Common myeloid progenitor, CD34-positive (primary cell): ENCODE data around the gene NPC1L1.

Experiments used
- CTCF ChIA-PET: fragments of 350-600 bp; sonication (Branson Sonifier 250); formaldehyde crosslinking; loops from one replicate; lab custom pipeline; 2021; ENCODE audit warnings: antibody characterized with exemption; lab: Charles Lee
- POLR2A ChIA-PET: fragments of 350-600 bp; sonication (Branson Sonifier 250); formaldehyde crosslinking; loops from one replicate; lab custom pipeline; 2021; ENCODE audit warnings: antibody characterized with exemption; lab: Charles Lee
- DNase-seq, 3 donors: peaks; one replicate each; pipeline versions ENCODE4 v3.0.0 to v3.0.0-alpha.2; 2013
- H3K27ac ChIP-seq, 2 experiments: 1 replicate in 1 of 2; 2 replicates in 1 of 2; pipeline ENCODE4 v1.7.0; 2013; ENCODE audit warnings: inconsistent platforms in 2 of 2, low read length in 2 of 2, mild to moderate bottlenecking in 2 of 2, low read depth in 1 of 2, moderate library complexity in 1 of 2; ENCODE audit not compliant: severe bottlenecking in 2 of 2, insufficient read depth in 1 of 2, poor library complexity in 1 of 2
- H3K27me3 ChIP-seq, 5 experiments: replicated peaks in 2 of 5; 1 replicate in 3 of 5; 2 replicates in 2 of 5; pipeline versions ENCODE4 v1.6.1 to v1.7.0; 2013; ENCODE audit warnings: low read length in 4 of 5, mild to moderate bottlenecking in 2 of 5, moderate library complexity in 2 of 5, inconsistent platforms in 1 of 5; ENCODE audit not compliant: insufficient read depth in 5 of 5, control insufficient read depth in 4 of 5
- H3K36me3 ChIP-seq, 4 experiments: 1 replicate in 2 of 4; 2 replicates in 2 of 4; pipeline versions ENCODE4 v1.6.1 to v1.7.0; 2013; ENCODE audit warnings: low read length in 3 of 4, control low read depth in 1 of 4, mild to moderate bottlenecking in 1 of 4; ENCODE audit not compliant: control insufficient read depth in 4 of 4, insufficient read depth in 4 of 4
- H3K4me1 ChIP-seq, 4 experiments: 1 replicate in 3 of 4; 2 replicates in 1 of 4; pipeline versions ENCODE4 v1.6.1 to v1.7.1; 2013; ENCODE audit warnings: low read length in 3 of 4, mild to moderate bottlenecking in 3 of 4, control low read depth in 1 of 4, inconsistent platforms in 1 of 4, moderate library complexity in 1 of 4; ENCODE audit not compliant: control insufficient read depth in 4 of 4, insufficient read depth in 4 of 4; ENCODE audit errors: control extremely low read depth in 1 of 4
- H3K4me3 ChIP-seq, 7 experiments: 1 replicate in 4 of 7; 2 replicates in 3 of 7; pipeline versions ENCODE4 v1.5.1 to v1.7.0; 2013; ENCODE audit warnings: mild to moderate bottlenecking in 7 of 7, low read length in 6 of 7, moderate library complexity in 6 of 7, inconsistent platforms in 2 of 7, low read depth in 2 of 7, control low read depth in 1 of 7; ENCODE audit not compliant: insufficient read depth in 4 of 7, control insufficient read depth in 1 of 7; ENCODE audit errors: extremely low read depth in 1 of 7
- H3K9me3 ChIP-seq, 5 experiments: 1 replicate in 4 of 5; 2 replicates in 1 of 5; pipeline versions ENCODE4 v1.6.1 to v1.7.1; 2013; ENCODE audit warnings: low read length in 4 of 5, mild to moderate bottlenecking in 2 of 5, inconsistent platforms in 1 of 5, low read depth in 1 of 5, moderate library complexity in 1 of 5; ENCODE audit not compliant: control insufficient read depth in 4 of 5, insufficient read depth in 2 of 5; ENCODE audit errors: control extremely low read depth in 1 of 5
- WGBS: methylation state at CpG from one replicate; pipeline ENCODE4 v1.1.5; 2013; ENCODE audit not compliant: insufficient coverage; 5-methylcytosine and 5-hydroxymethylcytosine counted together

Gene NPC1L1

DNA sequence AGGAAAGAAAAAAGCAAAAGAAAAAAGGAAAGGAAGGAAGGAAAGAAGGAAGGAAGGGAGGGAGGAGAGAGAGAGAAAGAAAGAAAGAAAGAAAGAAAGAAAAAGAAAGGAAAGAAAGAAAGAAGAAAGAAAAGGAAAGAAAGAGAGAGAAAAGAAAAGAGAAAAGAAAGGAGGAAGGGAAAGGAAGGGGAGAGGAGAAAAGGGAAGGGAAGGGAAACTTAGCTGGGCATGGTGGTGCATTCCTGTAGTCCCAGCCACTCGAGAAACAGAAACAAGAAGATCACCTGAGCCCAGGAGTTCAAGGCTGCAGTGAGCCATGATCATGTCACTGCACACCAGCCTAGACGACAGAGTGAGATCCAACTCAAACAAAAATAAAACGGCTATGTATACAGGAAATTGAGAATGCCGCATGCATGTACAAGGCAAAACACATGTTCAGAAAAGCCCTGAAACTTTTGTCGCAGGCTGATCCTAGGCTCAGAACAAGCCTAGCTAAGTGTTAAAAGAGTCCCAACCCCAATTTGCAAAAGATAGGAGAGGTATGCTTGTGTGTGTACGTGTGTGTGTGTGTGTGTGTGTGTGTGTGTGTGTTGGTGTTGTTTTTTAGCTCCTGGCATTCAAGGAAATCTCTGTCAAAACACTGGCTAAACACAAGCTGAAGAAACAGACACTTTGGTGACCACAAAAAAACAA is 6.6 kb upstream of the NPC1L1 start:
- no peak overlapping the region for H3K27ac ChIP-seq
- POLR2A ChIA-PET: no interaction called here
- peaks cover 0 to 3% (median 0%) of the 10 kb centered on the region in 5 experiments for H3K27me3 ChIP-seq
- H3K4me3 ChIP-seq: no peak overlapping the region
- H3K36me3 ChIP-seq: no peaks in the 10 kb centered on the region
- no peaks in the 10 kb centered on the region for H3K9me3 ChIP-seq
- H3K4me1 ChIP-seq: no peaks in the 10 kb centered on the region
- WGBS: 77% methylated on average over 6 of the region's 6 CpGs
- DNase-seq: no peak
- CTCF ChIA-PET: interaction anchor here (0.5 to 1.5 kb wide), 2 partner anchors 11 to 70 kb away, joined by 3 to 5 read pairs; no protein-coding TSS in a partner anchor

DNA sequence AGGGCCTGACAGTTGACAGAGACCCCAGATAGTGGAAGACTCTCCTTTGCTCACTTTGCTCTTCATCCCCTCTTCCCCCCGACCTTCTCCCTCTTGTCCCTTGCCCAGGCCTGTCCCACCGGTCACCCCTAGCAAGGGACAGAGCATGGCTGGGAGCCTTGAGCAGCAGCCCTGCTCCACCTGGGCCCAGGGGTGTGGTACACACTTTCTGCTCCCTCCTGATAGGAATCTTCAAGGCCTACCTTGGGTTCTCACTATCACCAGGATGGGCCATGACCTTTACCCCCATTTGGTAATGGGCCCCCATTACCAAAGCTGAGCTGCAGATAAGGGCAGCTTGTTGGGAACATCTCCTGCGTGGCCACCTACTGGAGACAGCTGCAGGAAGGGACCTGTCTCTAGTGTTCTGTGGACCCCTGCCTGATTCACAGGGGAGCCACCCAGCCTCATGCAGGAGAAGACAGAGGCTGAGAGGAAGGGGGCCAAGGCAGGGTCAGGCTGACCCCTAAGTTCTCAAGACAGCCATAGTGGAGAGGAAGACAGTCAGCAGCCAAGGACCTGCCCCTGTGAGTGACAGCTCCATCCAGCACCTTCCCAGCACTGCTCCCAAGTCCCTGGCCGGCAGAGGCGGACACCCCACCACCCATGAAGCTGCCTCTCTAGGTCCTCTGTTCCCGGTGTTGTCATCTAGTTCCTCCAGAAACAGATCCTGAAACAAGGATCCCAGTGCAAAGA is 913 bp upstream of the NPC1L1 start:
- 100% methylated on average over 6 of the region's 6 CpGs for WGBS
- POLR2A ChIA-PET: interaction anchor here (0.6 kb wide), 1 partner anchor 8 kb away, joined by 3 read pairs; no protein-coding TSS in a partner anchor
- CTCF ChIA-PET: interaction anchor here (1.0 kb wide), 1 partner anchor 23 kb away, joined by 3 read pairs; no protein-coding TSS in a partner anchor

DNA sequence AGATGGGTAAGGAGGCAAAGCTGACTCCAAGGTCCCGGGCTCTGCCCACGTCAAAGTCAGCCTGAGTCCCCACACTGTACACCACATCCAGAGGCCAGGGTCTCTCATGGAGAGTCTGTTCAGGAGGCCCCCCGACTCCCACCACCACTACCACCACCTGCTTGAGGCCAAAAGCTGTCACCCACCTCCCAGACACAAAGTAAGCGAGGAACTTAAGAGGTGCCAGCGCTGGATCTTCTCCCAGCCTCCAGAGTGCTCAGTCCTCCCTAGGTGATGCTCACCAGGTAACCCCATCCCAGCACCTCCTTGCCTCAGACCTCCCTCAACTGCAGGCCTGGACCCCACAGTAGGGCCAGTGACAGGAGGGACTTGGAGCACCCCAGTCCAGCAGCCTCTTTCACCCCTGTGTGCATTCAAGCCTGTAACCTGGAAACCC is 520 bp downstream of the NPC1L1 start:
- H3K9me3 ChIP-seq: no peaks in the 10 kb centered on the region
- no peaks in the 10 kb centered on the region for H3K27me3 ChIP-seq
- DNase-seq: no peak
- POLR2A ChIA-PET: interaction anchor here (1.0 kb wide), 1 partner anchor 27 kb away, joined by 3 read pairs; no protein-coding TSS in a partner anchor
- H3K36me3 ChIP-seq: no peaks in the 10 kb centered on the region
- no peak overlapping the region for H3K4me3 ChIP-seq
- WGBS: 92% methylated on average over 4 of the region's 5 CpGs
- H3K27ac ChIP-seq: no peak overlapping the region
- CTCF ChIA-PET: interaction anchor here (0.8 kb wide), 1 partner anchor 192 kb away, joined by 3 read pairs; no protein-coding TSS in a partner anchor
- no peaks in the 10 kb centered on the region for H3K4me1 ChIP-seq

More for the DNA sequence above, 913 bp upstream of the NPC1L1 start:
- no peak for DNase-seq
- H3K27ac ChIP-seq: no peak overlapping the region
- H3K4me1 ChIP-seq: no peaks in the 10 kb centered on the region
- H3K4me3 ChIP-seq: no peak overlapping the region
- H3K27me3 ChIP-seq: peaks cover 0 to 3% (median 0%) of the 10 kb centered on the region in 5 experiments
- H3K9me3 ChIP-seq: no peaks in the 10 kb centered on the region
- H3K36me3 ChIP-seq: no peaks in the 10 kb centered on the region

DNA sequence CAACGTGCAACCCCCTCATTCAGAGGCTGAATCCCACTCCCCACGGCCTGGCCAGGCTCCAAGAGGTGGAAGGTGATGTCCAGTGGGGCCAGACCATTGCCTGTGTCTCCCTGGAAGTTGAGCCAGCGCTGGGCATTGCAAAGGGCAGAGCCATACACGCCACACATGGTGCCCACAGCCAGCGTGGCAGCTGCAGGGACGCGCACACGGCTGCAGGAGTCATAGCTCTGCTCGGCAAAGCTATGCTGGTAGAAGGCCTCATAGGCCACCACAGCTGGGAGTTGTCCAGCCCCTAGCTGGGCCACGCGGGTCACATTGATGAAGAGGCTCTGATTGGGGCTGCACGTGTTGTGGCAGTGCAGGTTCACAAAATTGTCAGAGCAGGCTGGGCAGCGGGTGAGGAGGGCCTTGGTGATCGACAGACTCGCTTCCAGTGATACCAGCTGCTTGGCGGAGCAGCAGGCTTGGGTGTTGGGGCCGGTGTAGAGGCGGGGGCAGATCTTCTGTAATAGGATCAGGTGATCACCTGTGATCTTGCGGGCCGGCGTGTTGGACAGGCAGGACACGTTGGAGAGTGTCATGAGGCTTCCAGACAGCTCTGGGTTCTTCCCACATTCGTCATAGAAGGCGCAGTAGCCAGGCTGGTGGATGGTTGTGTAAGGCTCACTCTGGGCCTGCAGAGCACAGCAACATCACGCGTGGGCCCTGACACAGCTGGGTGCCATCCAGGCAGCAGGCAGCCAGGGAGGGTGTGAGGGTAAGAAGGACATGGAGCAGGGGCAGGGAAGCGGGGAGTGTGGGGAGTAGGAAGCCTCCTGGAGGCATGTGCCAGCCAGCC is 1.2 kb downstream of the NPC1L1 start:
- WGBS: 97% methylated on average over 25 of the region's 27 CpGs
- CTCF ChIA-PET: interaction anchor here (0.8 kb wide), 2 partner anchors 16 to 192 kb away, joined by 3 read pairs; no protein-coding TSS in a partner anchor
- no peaks in the 10 kb centered on the region for H3K9me3 ChIP-seq

DNA sequence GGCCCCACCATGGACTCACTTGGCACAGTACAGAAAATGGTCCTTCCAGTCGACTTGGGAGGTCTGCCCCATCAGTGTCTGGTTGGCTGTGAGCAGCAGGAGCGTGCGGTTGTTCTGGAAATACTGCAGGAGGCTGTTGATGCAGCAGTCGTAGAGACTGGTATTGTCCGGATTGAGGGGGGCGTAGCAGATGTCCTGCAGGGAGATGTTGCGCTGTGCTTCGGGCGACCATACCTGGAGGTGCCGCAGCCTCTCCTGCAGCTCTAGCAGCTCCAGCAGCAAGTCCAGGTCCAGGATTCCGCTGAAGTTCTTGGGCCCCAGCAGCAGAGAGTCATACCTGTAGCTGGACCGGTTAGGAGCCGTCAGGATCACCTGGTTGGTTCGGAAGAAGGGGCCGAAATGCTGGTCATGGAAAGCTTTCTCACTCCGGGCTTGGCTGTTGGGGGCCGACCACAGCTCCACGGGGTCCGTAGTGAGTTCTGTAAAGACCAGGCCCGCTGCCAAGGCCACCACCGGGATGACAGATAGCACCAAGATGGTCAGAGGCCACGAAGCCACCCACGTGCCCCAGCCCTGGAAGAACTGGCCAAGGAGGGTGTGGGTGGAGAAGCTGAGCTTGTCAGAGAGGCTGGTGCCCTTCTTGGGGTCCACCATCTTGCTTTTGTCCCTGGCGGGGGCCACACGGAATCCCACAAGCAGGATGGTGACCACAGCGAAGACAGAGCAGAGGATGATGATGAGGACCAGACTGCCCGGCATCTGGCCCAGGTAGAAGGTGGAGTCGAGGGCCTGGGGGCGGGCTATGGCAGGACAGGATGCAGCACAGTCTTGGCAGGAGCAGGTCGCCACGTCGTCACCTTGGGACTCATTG is 2.1 kb downstream of the NPC1L1 start:
- Histone ChIP-seq H3K9me3 (no peaks in the 10 kb centered on the region), H3K27ac (no peak overlapping the region), H3K4me3 (no peak overlapping the region), H3K27me3 (no peaks in the 10 kb centered on the region), H3K4me1 (no peaks in the 10 kb centered on the region), H3K36me3 (no peaks in the 10 kb centered on the region)
- ChIA-PET POLR2A (interaction anchor here (1.0 kb wide), 1 partner anchor 28 kb away, joined by 3 read pairs; no protein-coding TSS in a partner anchor), CTCF (interaction anchor here (0.8 kb wide), 1 partner anchor 17 kb away, joined by 3 read pairs; no protein-coding TSS in a partner anchor)
- WGBS: 96% methylated on average over 29 of the region's 32 CpGs
- no peak for DNase-seq

More for the DNA sequence above, 1.2 kb downstream of the NPC1L1 start:
- H3K4me1 ChIP-seq: no peaks in the 10 kb centered on the region
- no peaks in the 10 kb centered on the region for H3K36me3 ChIP-seq
- H3K27me3 ChIP-seq: no peaks in the 10 kb centered on the region
- no peak overlapping the region for H3K27ac ChIP-seq
- POLR2A ChIA-PET: interaction anchor here (1.0 kb wide), 1 partner anchor 27 kb away, joined by 3 read pairs; no protein-coding TSS in a partner anchor
- DNase-seq: no peak
- no peak overlapping the region for H3K4me3 ChIP-seq
